HEK293 (cell line): ENCODE data around the gene CDHR5.

Source experiments
- CTCF ChIP-seq: fragments of 450-650 bp; formaldehyde crosslinking; IDR thresholded peaks from 2 replicates; pipeline ENCODE4 v1.5.1; 2016; ENCODE audit warnings: missing biosample characterization, missing genetic modification characterization
- HOXD13 ChIP-seq: sonication (generic); formaldehyde crosslinking; IDR thresholded peaks from 2 replicates; pipeline ENCODE4 v1.8.0; 2022; ENCODE audit warnings: missing genetic modification reagents, borderline replicate concordance
- PRDM10 ChIP-seq: fragments of 450-650 bp; formaldehyde crosslinking; IDR thresholded peaks from 2 replicates; pipeline ENCODE4 v1.5.1; 2016; ENCODE audit warnings: missing biosample characterization, missing genetic modification characterization
- REST ChIP-seq: fragments of 450-650 bp; formaldehyde crosslinking; IDR thresholded peaks from 2 replicates; pipeline ENCODE4 v1.5.1; 2016; ENCODE audit warnings: missing biosample characterization, missing genetic modification characterization
- YY1 ChIP-seq: fragments of 450-650 bp; formaldehyde crosslinking; IDR thresholded peaks from 2 replicates; pipeline ENCODE4 v1.5.1; 2018; ENCODE audit warnings: missing biosample characterization, missing genetic modification characterization
- ZBTB11 ChIP-seq: fragments of 450-650 bp; formaldehyde crosslinking; conservative IDR thresholded peaks from 2 replicates; pipeline ENCODE4 v1.5.1; 2016; ENCODE audit warnings: low read depth, missing biosample characterization, missing genetic modification characterization
- ZBTB21 ChIP-seq: fragments of 450-650 bp; formaldehyde crosslinking; IDR thresholded peaks from 2 replicates; pipeline ENCODE4 v1.5.1; 2017; ENCODE audit warnings: missing biosample characterization, missing genetic modification characterization
- ZNF580 ChIP-seq: fragments of 450-650 bp; formaldehyde crosslinking; IDR thresholded peaks from 2 replicates; pipeline ENCODE4 v1.5.1; 2016; ENCODE audit warnings: missing biosample characterization, missing genetic modification characterization
- ZNF791 ChIP-seq: fragments of 450-650 bp; formaldehyde crosslinking; IDR thresholded peaks from 2 replicates; pipeline ENCODE4 v1.5.1; 2016; ENCODE audit warnings: missing biosample characterization, missing genetic modification characterization

- TF ChIP-seq CTCF (tag by site-specific recombination), result no peak
- TF ChIP-seq ZNF791 (tag by site-specific recombination), result no peak
- TF ChIP-seq ZBTB11 (tag by site-specific recombination), result no peak
- TF ChIP-seq ZBTB21, result no peak
- no peak for TF ChIP-seq REST (tag by site-specific recombination)
- no peak for TF ChIP-seq YY1
- TF ChIP-seq HOXD13 (CRISPR knock-in tag), result no peak
- no peak for TF ChIP-seq ZNF580
- TF ChIP-seq PRDM10 (tag by site-specific recombination), result no peak
These were observed 35.5 kb upstream of the CDHR5 start for GRCh38 chr11:660281-660680.
